ENCODE measurements around the gene RNF157. TPM values are rescaled to one million over a fixed set of nuclear protein-coding genes. Genes with fewer than 3 reads are reported as not detected.

Gene RNF157
- total RNA-seq, 1 experiment from 2014 or later, result 5.5 TPM

DNA sequence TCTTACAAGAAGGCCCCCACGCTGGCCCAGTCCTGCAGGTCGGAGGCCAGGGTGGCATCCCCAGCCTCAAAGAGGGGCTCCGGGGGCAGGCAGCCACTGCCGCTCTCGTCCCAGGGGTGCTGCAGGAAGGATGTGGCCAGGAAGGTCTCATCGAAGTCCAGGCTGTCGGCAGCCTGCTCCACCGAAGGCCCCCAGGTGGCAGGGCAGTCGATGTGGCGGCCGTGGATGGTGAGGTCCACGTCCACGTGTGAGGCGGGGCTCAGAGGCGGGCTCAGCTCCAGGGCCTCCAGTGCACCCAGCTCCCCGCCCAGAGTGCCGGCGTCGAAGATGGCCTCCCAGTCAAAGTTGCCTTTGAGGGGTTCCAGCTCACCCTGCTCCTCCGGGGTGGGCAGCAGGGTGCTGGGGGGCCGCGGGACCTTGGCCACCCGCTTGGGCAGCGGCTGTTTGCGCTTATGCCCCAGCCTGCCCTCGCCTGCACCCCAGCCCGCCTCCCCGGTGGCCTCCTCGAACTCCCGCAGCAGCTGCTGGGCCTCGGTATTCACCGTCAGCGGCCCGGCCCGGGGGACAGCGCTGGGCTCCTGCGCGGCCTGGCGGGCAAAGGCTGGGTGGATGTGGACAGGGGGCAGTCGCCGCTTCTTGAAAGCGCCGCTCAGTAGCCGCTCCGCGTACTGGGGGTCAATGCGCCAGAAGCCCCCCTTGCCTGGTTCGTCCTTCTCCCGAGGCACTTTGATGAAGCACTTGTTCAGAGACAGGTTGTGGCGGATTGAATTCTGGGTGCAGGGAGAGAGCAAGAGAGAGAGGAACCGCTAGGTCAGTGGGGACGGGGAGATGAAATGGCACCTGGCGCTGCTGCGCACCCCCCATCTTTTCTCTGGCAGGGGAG is 102.7 kb downstream of the RNF157 start:
- DNase-seq (ENCODE audit: low spot score), result no peak
- in situ Hi-C loops (cut with HindIII; ENCODE audit: low sequenced_read_pairs), result no loop called here

DNA sequence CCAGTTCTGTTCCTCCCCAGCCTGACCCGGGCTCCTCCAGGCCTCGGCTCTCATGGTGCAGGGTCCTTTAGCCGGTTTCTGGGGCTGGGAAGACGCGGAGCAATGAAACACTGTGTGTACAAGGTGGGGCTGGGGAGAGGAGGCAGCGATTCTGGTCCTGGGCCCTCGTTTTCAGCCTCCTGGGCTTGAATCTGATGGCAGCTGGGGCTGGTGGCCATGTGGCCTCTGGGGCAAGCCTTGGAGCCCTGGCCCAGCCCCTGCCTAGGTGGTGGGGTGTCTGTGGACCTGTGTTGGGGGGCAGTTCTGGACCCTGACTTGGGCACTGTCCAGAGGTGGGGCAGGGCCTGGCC is 103.3 kb downstream of the RNF157 start:
- no peak for DNase-seq (ENCODE audit: low spot score)
- in situ Hi-C loops (cut with HindIII; ENCODE audit: low sequenced_read_pairs), result no loop called here

DNA sequence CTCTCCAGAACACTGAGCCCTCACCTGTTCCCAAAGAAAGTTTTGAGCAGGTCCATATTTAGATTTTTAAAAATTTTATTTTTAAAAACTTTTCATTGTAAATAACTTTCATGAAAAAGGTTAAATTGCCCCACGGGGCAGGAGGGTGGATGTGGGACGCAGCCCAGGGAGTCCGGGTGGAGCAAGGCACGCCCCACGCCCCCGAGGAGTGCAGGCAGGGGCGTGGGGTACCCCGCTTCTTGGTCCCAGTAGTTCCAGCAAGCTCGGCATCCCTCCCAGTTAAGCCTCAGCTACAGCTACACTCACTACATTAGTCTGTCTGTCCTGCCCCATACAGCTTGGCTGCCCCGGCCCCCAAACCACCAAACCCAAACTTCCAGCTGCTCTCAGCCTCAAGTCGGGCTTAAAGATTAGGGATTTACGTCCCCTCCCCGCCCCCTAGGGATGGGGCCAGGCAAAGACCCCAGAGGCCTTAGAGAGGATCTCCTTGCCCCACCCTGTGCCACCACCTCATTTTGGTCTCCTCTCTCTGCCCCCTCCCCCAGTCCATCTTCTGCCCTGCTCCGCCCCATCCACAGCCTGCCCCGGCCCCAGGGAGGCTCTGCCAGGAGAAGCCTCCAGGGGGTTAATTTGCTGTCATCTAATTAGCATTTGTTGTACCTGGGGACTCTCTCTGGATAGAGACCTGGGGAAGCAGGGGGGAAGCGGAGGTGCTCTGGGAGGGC is 103.9 kb downstream of the RNF157 start:
- in situ Hi-C loops (cut with HindIII; ENCODE audit: low sequenced_read_pairs), result no loop called here
- no peak for DNase-seq (ENCODE audit: low spot score)

DNA sequence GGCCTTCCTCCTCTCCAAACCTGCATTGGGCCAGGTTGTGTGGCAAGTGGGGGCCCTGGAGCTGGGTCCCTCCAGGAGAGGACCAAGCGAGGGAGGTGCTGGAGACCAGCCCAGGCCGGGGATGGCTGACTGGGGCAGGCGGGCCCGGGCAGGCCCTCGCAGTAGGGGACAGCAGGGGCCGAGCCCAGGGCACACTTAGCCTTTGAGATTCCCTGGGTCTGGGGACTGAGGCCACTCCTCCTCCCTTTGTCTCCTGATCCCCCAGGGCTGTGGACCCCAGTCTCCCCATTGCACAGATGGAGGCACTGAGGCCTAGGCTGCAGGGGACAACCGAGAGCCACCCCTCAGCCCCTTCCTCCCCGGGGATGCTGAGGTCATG is 104.5 kb downstream of the RNF157 start:
- in situ Hi-C loops (cut with HindIII; ENCODE audit: low sequenced_read_pairs), result no loop called here
- DNase-seq (ENCODE audit: low spot score), result no peak

DNA sequence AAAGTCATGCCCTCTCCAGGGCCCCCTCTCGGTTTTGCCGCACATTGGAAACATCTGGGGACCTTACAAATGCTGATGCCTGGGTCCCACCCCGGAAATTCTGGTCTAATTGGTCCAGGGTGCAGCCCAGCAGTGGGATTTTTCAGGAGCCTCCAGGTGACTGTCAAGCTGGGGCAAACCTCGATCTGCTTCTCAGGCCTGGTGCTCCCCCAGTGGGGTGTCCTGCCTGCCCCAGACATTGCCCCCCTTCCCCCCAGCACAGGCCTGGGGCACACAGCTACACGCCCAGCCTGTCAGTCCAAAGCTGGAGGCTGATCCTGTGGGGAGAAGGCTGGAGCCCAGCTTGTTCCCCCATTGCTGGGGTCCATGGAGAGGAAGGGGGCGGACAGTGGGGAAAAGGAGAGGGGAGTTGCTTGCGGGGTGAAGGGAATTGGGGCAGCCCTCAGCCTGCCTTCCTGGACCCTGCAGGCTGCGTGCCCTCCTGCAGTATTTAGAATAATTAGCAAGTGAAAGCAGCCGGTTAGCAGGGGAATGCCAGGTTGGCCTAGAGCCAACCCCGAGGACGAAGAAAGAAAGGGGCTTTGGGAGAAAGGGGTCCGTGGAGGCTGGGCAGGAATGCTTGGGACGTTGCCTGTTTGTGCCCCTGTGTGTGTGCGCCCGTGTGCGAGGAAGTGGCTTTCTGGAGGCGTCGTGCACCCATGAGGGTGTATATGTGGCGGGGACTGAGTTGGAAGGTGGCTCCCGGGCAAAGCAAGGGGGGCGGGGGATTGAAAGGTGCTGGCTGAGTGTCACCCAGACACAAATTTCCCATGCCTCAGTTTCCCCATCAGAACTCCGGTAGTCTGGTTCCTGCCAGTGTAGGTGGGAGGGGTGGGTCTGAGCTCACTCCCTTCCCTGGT is 105.1 kb downstream of the RNF157 start:
- DNase-seq (ENCODE audit: low spot score), result no peak
- in situ Hi-C loops (cut with HindIII; ENCODE audit: low sequenced_read_pairs), result no loop called here

DNA sequence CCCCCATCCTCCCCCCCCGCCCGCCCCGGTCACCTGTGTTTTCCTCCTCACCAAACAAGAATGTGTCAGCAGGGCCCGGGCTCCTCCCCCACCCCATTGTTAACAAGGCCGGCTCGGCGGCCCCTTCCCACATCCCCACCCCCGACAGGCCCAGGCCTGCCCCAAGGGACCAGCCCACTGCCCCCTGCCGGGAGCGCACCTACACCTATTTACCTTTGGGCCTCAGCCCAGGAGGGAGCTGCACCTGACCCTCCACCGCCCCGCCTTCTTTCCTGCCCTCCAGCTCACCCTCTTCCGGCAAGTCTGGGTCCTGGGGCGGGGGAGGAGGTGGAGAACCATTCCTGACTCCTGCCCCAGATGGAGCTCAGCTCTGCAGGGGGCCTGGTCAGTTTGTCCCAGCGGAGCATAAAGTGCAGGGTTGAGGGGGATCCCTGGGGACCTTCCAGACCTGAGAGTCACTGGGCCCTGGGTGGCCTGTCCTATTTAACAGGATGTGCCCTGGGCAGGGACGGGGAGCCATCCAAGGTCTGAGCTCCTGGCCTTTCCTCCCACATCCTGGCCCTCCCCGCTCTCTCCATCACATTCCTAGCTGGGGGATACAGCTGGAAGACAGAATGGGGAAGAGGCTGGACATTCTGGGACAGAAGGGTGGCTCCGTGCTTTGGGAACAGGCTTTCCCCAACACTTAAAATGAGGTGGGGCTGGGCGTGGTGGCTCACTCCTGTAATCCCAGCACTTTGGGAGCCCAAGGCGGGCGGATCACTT is 107.5 kb downstream of the RNF157 start:
- in situ Hi-C loops (cut with HindIII; ENCODE audit: low sequenced_read_pairs), result no loop called here
- no peak for DNase-seq (ENCODE audit: low spot score)

DNA sequence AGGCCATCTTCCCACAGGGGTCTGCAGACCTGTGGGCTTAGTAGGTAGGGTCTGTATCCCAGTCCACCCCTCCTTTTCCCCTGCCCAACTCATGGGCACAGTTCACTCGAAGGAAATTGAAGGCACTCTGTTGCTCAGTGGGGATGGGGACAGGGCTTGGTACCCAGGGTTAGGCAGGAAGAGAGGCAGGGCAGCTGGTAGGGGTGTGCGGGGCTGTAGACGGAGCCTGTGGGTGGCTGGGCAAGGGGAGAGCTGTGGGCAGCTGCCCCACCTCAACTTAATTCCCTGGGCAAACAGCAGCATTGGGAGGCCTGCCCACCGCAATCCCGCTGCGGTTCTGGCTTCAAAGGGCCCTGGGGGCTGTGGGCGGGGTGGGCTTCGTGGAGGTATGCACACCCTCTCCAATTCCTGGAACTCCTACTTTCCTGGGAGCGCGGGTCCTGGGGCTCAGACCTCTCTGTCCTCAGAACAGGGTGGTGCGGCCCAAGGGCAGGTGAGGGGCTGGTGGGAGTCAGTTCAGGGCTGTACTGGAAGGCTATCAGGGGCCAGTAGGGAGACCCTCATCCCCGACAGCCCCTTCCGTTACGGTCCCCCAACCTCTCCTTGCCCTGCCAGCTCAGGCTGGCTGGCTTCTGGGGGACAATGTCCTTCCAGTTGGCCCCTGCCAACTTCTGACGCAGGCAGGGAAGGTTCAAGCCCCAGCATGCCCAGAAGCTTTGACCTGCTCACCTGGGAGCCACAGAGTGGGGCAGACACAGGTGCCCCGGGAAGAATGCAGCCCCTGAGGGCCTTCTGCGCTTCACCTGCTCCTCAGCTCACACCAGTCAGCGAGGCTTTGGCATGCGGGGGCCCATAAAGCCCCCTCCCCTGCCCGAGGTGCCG is 108.4 kb downstream of the RNF157 start:
- no peak for DNase-seq (ENCODE audit: low spot score)
- in situ Hi-C loops (cut with HindIII; ENCODE audit: low sequenced_read_pairs), result no loop called here

DNA sequence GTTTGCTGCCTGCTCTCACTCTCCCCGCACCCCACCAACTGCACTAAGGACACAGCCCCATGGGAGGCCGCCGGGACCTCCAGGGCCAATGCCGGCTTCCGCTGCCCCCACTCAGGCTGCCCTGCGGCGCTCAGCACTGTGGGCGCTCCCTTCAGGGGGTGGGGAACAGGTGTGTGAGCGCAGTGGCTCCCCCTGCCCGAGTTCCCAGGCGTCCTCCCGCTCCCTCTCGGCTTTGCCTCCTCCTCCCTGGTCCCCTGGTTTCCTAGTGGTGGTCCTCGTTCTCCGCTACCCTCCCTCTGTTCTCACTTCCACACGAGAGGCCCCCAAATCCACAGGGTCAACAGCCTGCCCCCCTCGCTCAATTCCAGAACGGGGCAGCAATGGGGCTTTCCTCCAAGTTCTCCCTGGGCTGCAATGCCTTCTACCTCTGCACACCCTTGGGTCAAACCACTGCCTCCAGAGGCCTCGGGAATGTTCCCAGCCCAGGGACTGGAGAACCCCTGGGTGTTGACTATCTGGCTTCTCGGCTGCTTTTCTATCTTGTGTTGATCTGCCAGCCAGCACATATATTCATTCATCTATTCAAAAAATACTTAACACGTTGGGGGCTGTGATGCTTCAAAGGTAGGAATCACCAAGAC is 109.1 kb downstream of the RNF157 start:
- DNase-seq (ENCODE audit: low spot score), result no peak

DNA sequence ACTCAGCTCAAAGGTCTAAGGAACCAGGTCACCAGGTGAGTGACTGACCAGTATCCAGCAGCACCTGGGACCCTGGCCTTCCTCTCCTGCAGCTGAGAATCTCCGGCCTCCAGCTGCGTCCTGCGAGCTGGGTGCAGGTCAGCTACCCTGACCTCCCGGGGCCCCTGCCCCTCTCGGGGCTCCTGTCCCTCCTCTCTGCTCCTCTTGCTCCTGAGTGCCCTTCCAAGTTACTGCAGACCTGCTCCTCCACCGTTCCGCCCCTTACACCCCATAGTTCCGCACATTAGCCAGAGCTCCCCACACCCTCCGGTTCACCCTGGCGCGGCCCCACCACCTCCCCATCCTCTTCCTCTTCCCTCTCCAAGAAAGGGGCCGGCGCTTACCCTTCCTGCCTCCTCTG is 109.8 kb downstream of the RNF157 start:
- in situ Hi-C loops (cut with HindIII; ENCODE audit: low sequenced_read_pairs), result no loop called here

More for the DNA sequence above, 109.1 kb downstream of the RNF157 start:
- in situ Hi-C loops (cut with HindIII; ENCODE audit: low sequenced_read_pairs), result no loop called here

DNA sequence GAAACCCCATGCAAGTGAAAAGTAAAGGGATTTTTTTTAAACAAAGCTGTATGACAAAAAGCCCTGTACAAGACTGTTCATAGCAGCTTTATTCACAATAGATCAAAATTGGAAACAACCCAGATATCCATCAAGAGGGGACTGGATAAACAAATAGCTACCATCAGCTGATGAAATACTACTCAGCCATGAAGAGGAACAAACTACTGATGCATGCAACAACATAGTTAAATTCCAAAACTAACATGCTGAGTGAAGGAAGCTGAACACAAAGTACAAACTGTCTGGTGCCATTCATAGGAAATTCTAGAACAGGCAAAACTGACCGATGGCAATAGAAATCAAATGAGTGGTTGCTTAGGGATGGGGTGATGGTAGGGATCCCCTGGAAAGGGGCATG is 114.4 kb downstream of the RNF157 start:
- DNase-seq (ENCODE audit: low spot score), result no peak
- in situ Hi-C loops (cut with HindIII; ENCODE audit: low sequenced_read_pairs), result no loop called here

More for the DNA sequence above, 109.8 kb downstream of the RNF157 start:
- no peak for DNase-seq (ENCODE audit: low spot score)

DNA sequence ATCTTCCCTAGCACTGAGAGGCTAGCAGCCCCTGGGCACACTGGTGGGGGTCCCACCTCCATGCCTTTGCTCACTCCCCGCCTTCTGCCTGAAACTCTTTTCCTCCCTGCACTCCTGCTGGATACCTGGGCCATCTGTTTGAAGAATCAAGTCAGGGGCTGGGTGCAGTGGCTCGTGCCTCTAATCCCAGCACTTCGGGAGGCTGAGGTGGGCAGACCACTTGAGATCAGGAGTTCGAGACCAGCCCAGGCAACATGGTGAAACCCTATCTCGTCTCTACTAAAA is 115.0 kb downstream of the RNF157 start:
- DNase-seq (ENCODE audit: low spot score), result no peak
- in situ Hi-C loops (cut with HindIII; ENCODE audit: low sequenced_read_pairs), result no loop called here

DNA sequence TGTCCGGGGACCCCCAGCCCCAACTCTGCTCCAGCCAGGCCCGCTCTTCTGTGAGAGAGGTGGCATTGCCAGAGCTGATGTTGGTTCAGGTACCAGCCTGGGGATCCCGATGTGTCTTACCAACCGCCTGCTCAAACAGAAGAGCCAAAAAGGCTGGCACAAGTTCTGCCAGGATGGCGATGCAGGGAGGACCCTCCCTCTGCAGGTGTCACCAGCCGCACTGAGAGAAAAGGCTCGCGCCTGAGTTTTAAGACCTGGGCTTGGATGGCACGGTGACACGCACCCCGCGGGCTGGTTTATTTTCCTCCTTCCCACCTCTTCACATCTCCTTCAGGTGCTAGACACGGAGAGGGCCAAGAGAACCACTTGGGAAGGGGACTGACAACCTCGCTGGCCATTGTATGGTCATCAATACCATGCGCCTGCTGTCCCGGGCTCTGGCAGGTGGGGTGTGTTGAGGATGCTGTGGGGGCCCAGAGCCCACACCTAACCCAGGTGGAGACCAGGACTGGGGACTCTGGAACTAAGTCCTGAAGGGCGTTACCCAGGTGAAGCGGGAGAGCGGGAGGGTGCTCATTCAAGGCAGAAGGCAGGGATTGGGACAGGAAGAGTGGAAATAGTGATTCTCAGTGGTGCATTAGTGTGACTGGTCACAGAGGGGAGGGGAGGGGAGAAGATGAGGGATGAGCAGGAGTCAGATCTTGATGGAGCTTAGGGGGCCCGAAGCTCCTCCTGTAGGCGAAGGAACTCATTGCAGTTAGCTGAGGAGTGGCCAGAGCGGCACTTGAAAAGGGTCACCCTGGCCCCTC is 115.5 kb downstream of the RNF157 start:
- DNase-seq (ENCODE audit: low spot score), result no peak

DNA sequence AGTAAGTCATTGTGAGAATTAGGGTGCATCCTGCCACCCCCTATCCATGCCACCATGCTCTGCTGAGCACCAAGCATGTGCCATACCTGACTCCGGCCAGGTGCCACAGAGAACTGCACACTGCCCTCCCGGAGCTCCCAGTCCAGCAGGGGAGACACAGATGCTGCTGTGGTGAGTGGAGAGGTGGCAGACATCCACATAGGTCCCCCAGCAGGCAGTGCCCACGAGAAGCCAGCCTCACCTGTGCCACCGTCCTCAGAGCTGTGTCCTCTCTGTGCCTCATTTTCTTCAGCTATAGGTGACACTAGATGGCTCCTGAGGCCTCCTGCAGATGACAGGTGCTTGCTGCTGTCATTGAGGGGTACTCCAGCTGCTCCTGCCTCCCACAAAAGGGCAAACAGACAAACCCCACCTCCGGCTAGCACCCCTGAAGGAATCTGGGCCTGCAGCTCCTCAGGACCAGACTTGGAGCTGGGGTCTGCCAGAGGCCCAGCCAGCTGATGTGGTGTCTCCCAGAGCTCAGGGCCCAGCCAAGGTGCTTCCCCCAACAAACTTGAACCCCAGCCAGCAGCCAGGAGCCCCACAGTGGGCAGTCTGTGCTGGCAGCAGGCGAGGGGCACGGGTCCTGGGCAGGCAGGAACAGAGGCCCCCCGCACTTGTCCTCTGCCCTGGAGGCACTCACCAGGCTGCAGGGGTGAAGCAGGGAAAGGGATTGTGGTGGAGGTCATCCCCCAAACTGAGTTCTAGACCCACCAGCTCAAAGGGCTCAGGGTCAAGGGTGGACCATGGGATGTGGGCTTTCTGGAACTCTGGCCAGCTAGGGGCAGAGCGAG is 116.3 kb downstream of the RNF157 start:
- no peak for DNase-seq (ENCODE audit: low spot score)

More for the DNA sequence above, 115.5 kb downstream of the RNF157 start:
- in situ Hi-C loops (cut with HindIII; ENCODE audit: low sequenced_read_pairs), result no loop called here

DNA sequence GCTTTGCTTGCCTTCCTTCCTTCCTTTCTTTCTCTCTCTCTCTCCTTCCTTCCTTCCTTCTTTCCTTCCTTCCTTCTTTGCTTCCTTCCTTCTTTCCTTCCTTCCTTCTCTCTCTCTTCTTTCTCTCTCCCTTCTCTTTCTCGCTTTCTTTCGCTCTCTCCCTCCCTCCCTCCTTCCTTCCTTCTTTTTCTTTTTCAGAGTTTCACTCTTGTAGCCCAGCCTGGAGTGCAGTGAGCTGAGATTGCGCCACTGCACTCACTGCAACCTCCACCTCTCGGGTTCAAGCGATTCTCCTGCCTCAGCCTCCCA is 117.1 kb downstream of the RNF157 start:
- in situ Hi-C loops (cut with HindIII; ENCODE audit: low sequenced_read_pairs), result no loop called here
- no peak for DNase-seq (ENCODE audit: low spot score)

More for the DNA sequence above, 116.3 kb downstream of the RNF157 start:
- in situ Hi-C loops (cut with HindIII; ENCODE audit: low sequenced_read_pairs), result no loop called here

DNA sequence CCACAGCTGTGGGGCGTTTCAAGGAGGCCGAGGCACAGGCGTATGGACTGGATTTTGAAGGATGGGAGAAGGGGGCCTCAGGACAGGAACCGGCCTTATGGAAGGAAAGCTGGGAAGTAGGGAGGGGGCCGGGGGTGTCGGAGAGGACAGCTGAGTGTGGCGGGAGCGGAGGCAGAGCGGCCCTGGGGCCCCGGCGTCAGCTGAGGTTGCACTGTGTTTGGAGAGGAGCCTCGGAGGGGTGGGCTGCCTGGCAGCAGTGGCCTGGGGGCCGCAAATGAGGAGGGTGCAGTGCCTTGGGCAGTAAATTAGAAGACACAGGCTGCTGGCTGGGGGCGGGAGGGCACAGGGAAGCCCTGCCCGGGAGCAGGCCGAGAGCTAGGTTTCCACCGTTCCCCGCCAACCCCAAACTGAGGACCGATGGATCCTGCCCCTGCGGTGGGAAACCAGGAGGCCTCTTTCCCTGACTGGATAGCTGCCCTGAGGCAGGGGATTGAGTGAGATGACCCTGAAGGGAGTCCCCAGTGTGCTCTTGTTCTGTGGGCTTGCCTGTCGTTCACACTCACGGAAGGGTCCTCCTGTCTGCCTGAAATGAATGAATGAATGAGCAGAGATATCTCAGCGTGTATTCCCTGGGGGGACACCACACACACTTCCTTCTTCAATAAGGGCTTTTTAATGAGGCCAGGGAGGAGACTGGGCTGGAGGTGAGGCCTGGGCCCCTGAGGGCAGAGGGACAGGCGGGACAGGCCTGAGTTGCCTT is 117.7 kb downstream of the RNF157 start:
- DNase-seq (ENCODE audit: low spot score), result no peak
- in situ Hi-C loops (cut with HindIII; ENCODE audit: low sequenced_read_pairs), result no loop called here
